Measurements from ENCODE around the gene PUS3.

PUS3 gene

DNA sequence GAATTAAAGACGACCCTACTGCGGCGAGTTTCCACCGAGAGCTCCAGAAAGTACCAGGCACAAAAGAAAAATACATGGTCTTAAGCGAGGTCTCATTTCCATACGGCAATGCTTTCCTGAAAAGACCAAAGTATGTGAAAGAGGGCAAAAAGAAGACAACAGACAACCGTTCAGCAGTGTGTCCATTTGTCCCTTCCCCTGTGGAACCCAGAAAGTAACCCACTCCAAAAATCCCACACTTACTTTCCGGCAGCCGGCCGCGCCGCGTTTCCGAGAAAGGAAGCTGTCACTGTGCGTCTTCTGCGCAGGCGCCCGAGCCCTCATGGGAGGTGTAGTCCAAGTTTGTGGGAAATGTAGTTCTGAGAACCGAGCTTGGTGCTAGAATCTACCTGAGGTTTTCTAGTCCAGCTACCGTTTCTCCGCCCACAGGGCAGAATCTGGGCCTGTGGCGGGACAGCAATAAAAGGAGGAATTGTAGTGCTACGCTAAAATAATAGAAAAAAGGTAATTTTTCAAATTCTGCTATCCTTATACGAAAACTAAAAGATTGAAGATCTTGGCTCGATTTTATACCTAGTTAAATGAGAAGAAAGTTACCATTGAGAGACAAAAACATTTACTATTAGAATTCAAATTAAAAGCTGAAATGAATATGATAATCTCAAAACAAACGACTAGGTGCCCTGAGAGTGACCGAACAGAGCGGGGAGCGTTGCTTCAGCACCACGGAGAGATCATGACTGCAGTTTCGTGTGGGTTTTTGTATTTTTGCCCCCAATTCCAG lies at the start of gene PUS3:
PUS3 (minus strand) TSS at position 280 of the 784 bp plus-strand sequence. CDS start 6,922 bp downstream, outside the sequence.
- in situ Hi-C loops (cut with HindIII; ENCODE audit: low sequenced_read_pairs): no loop called here

DNA sequence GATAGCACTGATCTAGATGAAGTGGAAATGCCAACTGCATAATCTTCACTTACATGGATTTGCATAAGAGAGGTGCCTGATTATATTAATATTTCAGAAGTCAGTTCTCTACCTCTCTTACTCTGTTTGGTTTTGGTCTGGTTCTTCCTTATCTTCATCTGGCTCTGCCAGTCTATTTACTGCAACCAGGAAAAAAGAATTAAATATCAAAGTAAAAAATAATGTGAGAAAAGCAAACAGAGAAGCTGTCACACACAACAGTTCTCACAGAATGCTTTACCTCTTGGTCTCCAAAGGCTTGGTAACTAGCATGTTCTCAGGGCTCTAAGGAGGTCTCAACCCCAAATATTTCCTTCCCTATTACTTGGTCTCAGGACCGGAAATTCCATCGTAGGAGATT lies 49.6 kb upstream of the PUS3 start:
- in situ Hi-C loops (cut with HindIII; ENCODE audit: low sequenced_read_pairs): no loop called here

GRCh38 chr11:125951731-125952130 lies 48.7 kb upstream of the PUS3 start:
- in situ Hi-C loops (cut with HindIII; ENCODE audit: low sequenced_read_pairs): no loop called here

GRCh38 chr11:125950696-125951651 lies 48.0 kb upstream of the PUS3 start:
- in situ Hi-C loops (cut with HindIII; ENCODE audit: low sequenced_read_pairs): no loop called here

DNA sequence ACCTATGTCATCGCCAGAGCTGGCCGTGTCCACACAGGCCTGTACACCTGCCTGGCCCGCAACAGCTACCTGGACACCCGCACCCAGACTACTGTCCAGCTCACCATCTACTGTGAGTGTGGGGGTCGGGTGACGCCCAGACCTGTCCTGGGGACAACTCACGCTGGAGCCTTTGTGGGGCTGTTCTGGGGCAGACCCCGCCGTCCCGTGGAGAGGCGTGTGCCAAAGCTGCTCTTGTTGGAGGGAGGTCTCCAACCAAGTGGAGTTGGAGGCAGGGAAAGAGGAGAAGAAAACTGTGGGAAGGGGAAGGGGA lies 47.1 kb upstream of the PUS3 start:
- in situ Hi-C loops (cut with HindIII; ENCODE audit: low sequenced_read_pairs): no loop called here

GRCh38 chr11:125949271-125950177 lies 46.5 kb upstream of the PUS3 start:
- in situ Hi-C loops (cut with HindIII; ENCODE audit: low sequenced_read_pairs): no loop called here

GRCh38 chr11:125948278-125949051 lies 45.5 kb upstream of the PUS3 start:
- in situ Hi-C loops (cut with HindIII; ENCODE audit: low sequenced_read_pairs): no loop called here

DNA sequence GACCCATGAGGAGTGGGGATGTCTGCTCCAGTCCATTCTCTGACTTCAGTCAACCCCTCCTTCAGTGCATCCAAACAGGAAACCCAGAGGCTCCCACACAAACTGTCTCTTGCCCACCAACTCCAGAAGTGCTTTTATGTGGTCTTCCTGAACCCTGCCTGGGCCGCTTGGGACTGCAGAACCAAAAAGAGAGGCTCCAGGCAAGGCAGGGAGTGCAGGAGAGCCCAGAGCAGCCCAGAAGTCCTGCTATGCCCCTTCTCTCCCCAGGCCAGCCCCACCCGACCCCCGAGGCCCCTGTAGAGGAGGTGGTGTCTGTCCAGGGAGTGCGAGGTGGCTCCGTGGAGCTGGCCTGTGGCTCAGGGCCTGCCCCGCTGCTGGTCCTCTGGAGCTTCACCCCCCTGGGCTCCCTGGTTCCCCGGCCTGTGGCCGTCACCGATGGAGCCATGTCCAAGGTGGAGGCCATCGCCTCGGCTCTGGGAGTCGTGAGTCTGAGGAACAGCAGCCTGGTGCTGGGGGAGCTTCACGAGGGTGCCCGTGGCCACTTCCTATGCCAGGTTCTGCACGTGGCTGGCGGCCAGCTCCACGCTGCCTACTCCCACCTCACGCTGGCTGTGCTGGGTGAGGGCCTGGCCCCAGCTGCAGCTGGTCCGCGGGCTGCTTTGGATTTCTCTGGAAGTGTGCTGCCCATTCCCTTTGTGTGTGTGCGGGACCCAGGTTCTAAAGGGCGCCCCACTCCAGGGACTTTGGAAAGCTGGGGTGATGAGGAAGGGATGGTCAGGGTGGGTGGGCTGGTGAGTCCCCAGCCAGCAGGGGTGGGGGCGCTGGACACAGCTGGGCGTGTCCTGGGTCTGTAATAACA lies 44.6 kb upstream of the PUS3 start:
- in situ Hi-C loops (cut with HindIII; ENCODE audit: low sequenced_read_pairs): no loop called here

GRCh38 chr11:125946712-125947418 lies 43.9 kb upstream of the PUS3 start:
- in situ Hi-C loops (cut with HindIII; ENCODE audit: low sequenced_read_pairs): no loop called here

DNA sequence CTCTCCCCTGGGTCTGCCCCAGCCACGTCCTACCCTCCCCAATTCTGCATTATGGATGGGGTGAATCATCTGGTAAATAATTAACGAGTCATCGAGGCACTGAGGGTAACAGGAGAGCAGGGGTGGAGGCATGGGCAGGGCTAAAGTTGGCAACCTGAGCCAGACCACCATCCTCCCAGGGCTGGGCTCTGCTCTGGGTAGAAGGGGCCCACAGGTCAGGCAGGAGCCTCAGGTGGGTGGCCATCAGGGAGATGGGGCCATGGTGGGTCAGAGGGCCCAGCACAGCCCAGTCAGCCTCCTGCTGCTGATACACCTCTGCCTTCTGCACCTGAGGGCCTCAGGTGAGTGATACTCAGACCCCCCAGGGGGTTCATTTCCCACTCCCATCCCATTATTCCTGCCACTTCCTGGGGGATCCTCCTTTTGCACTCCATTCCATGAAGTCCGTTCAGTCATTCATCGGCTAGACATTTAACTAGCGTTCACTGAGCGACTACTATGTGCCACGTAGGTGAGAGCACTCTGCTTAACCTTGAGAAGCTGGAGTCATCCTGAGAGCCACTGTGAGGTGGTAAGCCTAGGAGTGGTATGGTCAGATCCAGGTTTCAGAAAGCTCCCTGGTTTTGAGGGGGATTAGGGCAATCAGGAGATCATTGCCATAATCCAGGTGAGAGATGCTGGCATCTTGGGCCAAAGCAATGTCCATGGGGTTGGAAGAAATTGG lies 43.0 kb upstream of the PUS3 start, which contains the start of gene VSIG10L2:
VSIG10L2 (plus strand) TSS at position 248 of the 724 bp plus-strand sequence; CDS start at position 260, 12 bp downstream.
- in situ Hi-C loops (cut with HindIII; ENCODE audit: low sequenced_read_pairs): no loop called here

DNA sequence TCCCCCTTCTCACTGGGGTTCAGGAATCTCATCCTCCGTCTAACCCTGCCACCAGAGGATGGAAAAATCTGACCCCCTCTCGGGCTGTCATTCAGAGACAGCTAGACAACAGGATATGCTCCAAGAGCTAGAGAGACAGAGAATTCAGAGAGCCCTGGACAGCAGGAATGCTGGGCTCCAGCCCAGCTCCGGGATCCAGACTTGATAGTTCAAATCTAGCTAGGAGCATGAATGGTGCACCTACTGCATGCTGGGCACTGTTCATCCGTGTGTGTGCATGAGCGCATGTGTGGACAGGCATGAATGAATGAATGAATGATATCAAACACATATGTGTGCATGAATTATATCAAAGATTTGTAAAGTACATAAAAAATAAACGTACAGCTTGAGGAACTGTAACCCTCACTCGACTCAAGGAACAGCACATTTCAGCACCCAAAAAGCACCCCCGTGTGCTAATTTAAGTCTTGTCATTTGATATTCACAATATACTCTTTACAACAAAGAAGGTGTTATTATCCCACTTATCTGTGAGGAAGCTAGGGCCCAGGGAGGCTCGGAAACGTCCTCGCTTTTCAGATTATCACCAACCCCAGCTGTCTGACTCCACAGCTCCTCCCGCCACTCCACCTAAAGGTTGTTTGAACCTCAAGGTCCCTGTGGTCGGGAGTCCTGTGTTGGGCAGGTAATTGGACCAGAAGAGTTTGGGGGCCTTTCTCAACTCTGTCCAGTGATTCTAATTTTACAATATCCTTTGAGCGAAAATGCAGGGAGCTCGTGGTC lies 42.2 kb upstream of the PUS3 start:
- in situ Hi-C loops (cut with HindIII; ENCODE audit: low sequenced_read_pairs): no loop called here

DNA sequence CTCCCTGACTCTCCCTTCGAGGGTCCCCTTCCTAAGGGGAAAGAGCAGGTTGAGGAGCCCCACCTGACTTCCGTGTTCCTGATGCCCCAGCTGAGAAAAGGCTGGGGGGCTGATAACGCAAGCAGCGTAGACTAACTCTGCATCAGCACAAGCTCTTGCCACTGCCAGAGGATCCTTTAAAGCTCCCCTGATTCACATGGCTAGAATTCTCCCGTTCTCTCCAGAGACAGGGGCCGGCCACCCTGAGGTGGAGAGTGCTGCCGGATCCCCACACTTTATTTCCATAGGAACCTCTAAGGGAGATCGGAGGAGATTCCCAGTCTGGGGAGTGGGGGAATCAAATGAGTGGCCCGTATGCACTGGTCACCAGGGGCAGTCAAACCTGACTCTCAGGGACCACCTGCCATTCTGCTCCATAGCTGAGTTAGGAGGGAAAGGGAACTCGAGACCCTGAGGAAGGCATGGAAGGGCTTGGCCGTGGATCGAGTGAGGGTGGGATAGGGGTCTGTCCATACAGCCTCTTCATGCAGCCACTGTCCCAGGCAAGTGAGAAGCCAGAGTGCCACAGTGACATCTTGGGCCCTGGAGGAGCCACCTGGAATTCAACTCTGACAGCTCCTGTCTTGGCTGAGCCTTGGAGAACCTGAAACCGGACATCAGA lies 41.5 kb upstream of the PUS3 start:
- in situ Hi-C loops (cut with HindIII; ENCODE audit: low sequenced_read_pairs): no loop called here

- in situ Hi-C loops (cut with HindIII; ENCODE audit: low sequenced_read_pairs): no loop called here
Measured at GRCh38 chr11:125943661-125944349, 40.8 kb upstream of the PUS3 start.

DNA sequence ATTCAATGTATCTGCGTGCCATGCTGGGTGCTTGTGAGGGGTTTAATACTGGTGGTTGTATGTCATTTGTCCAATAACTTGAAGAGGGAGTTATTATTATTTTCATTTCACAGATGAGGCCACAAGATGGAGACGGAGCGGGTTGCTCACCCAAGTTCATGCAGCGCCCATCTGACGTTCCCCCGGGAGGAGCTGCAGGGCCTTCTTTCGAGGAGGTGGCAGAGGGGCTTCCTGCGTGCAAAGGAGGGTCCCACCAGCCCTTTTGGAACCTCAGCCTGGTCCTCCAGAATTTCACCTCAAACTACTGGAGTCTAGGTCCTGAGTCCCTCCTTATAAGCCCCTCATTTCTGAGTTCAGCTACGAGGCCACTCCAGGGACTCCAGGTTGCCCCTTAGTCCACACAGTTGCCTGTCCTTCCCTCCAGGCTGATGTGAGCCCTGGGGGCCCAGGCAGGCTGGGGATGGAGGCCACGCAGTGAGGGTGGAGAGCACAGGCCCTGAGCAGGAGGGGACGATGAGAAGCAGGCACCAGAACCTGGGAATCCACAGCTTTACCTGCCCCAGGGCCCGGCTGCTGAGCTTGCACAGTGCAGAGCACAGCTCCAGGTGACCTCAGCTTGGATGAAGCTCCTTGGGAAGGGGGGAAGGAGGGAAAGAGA lies 39.9 kb upstream of the PUS3 start:
- in situ Hi-C loops (cut with HindIII; ENCODE audit: low sequenced_read_pairs): no loop called here
